ENCODE measurements around the gene BTBD9. TPM values are rescaled to one million over a fixed set of nuclear protein-coding genes. Genes with fewer than 3 reads are reported as not detected.
"Not testable (repeated sequence)": the region's sequence is repeated elsewhere in the genome, so short reads cannot be mapped to it uniquely, and the experiment has no call there.

Gene BTBD9
- total RNA-seq, 1 donor from 2014 or later, result 18.1 TPM

DNA sequence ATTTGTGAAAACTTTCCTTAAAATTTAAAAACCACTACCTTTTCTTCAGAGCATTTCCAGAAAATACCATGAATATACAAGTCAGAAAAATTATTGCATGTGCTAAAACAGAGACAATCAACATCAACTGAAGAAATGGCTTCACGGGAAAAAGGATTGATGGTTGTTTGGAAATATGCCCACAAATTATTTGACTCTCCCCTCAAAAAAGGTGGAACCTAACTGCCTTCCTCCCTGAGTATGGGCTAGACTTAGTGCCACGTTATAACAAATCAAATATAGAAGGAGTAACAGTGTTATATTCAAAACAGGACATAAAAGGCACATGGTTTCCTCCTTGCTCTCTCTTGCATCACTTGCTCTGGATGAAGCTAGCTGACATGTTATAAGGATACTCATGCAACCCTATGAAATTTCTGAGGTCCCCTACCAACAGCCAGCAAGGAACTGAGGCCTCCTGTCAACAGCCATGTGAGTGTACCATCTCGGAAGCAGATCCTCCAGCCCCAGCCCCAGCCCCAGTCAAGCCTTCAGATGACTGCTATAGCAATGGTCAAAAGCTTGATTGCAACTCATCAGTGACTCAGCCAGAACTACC is 8.4 kb downstream of the BTBD9 start:
- DNase-seq (ENCODE audit: extremely low spot score, unreplicated experiment), result no peak
- Mint-ChIP-seq H3K4me1 (ENCODE audit: unreplicated experiment) (no peaks in the 10 kb centered on the region), H3K36me3 (ENCODE audit: unreplicated experiment) (no peaks in the 10 kb centered on the region), H3K27me3 (ENCODE audit: unreplicated experiment) (no peaks in the 10 kb centered on the region), H3K4me3 (ENCODE audit: unreplicated experiment) (no peak overlapping the region), H3K27ac (ENCODE audit: unreplicated experiment) (no peak overlapping the region), H3K9me3 (ENCODE audit: unreplicated experiment) (peaks cover 4% of the 10 kb centered on the region)
- no peak for TF ChIP-seq CTCF (IDR thresholded peaks at IDR 0.05)

GRCh38 chr6:38625217-38625616 is 14.5 kb downstream of the BTBD9 start:
- no peak overlapping the region for H3K27ac Mint-ChIP-seq (ENCODE audit: unreplicated experiment)
- no peak overlapping the region for H3K4me3 Mint-ChIP-seq (ENCODE audit: unreplicated experiment)
- no peaks in the 10 kb centered on the region for H3K36me3 Mint-ChIP-seq (ENCODE audit: unreplicated experiment)
- TF ChIP-seq CTCF (IDR thresholded peaks at IDR 0.05), result no peak
- H3K4me1 Mint-ChIP-seq (ENCODE audit: unreplicated experiment), result no peaks in the 10 kb centered on the region
- DNase-seq (ENCODE audit: extremely low spot score, unreplicated experiment), result no peak
- no peaks in the 10 kb centered on the region for H3K27me3 Mint-ChIP-seq (ENCODE audit: unreplicated experiment)
- no peaks in the 10 kb centered on the region for H3K9me3 Mint-ChIP-seq (ENCODE audit: unreplicated experiment)

DNA sequence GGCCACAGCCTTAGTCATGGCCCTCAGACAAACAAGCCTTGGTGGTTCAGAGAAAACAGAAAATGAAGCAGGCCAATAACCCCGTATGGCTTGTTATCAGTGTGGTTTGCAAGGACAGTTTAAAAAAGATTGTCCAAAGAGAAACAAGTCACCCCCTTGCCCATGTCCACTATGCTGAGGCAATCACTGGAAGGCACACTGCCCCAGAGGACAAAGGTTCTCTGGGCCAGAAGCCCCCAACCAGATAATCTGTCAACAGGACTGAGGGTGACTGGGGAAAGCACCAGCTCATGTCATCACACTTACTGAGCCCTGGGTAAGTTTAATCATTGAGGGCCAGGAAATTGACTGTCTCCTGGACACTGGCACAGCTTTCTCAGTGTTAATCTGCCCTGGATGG is 20.4 kb downstream of the BTBD9 start:
- H3K4me3 Mint-ChIP-seq (ENCODE audit: unreplicated experiment); H3K4me1 Mint-ChIP-seq (ENCODE audit: unreplicated experiment): not testable (repeated sequence)

DNA sequence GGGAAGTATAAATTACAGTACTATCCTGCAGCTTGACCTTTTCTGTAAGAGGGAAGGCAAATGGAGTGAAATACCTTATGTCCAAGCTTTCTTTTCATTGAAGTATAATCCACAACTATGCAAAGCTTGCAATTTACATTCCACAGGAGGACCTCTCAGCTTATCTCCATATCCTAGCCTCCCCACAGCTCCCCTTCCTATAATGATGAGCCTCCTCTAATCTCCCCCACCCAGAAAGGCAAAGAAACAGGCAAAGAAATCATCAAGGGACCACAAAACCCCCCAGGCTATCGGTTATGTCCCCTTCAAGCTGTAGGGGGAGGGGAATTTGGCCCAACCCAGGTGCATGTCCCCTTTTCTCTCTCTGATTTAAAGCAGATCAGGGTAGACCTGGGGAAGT is 21.4 kb downstream of the BTBD9 start:
- not testable (repeated sequence) for H3K4me1 Mint-ChIP-seq (ENCODE audit: unreplicated experiment); H3K4me3 Mint-ChIP-seq (ENCODE audit: unreplicated experiment); H3K9me3 Mint-ChIP-seq (ENCODE audit: unreplicated experiment); H3K27ac Mint-ChIP-seq (ENCODE audit: unreplicated experiment); DNase-seq (ENCODE audit: extremely low spot score, unreplicated experiment); H3K27me3 Mint-ChIP-seq (ENCODE audit: unreplicated experiment); H3K36me3 Mint-ChIP-seq (ENCODE audit: unreplicated experiment)

More for the DNA sequence above, 20.4 kb downstream of the BTBD9 start:
- not testable (repeated sequence) for DNase-seq (ENCODE audit: extremely low spot score, unreplicated experiment); H3K27me3 Mint-ChIP-seq (ENCODE audit: unreplicated experiment); H3K36me3 Mint-ChIP-seq (ENCODE audit: unreplicated experiment); H3K27ac Mint-ChIP-seq (ENCODE audit: unreplicated experiment); H3K9me3 Mint-ChIP-seq (ENCODE audit: unreplicated experiment)

GRCh38 chr6:38617856-38618255 is 21.9 kb downstream of the BTBD9 start:
- Mint-ChIP-seq H3K4me3 (ENCODE audit: unreplicated experiment) (no peak overlapping the region), H3K27me3 (ENCODE audit: unreplicated experiment) (no peaks in the 10 kb centered on the region), H3K4me1 (ENCODE audit: unreplicated experiment) (no peaks in the 10 kb centered on the region), H3K9me3 (ENCODE audit: unreplicated experiment) (no peaks in the 10 kb centered on the region), H3K36me3 (ENCODE audit: unreplicated experiment) (no peaks in the 10 kb centered on the region), H3K27ac (ENCODE audit: unreplicated experiment) (no peak overlapping the region)
- no peak for TF ChIP-seq CTCF (IDR thresholded peaks at IDR 0.05)
- no peak for DNase-seq (ENCODE audit: extremely low spot score, unreplicated experiment)

DNA sequence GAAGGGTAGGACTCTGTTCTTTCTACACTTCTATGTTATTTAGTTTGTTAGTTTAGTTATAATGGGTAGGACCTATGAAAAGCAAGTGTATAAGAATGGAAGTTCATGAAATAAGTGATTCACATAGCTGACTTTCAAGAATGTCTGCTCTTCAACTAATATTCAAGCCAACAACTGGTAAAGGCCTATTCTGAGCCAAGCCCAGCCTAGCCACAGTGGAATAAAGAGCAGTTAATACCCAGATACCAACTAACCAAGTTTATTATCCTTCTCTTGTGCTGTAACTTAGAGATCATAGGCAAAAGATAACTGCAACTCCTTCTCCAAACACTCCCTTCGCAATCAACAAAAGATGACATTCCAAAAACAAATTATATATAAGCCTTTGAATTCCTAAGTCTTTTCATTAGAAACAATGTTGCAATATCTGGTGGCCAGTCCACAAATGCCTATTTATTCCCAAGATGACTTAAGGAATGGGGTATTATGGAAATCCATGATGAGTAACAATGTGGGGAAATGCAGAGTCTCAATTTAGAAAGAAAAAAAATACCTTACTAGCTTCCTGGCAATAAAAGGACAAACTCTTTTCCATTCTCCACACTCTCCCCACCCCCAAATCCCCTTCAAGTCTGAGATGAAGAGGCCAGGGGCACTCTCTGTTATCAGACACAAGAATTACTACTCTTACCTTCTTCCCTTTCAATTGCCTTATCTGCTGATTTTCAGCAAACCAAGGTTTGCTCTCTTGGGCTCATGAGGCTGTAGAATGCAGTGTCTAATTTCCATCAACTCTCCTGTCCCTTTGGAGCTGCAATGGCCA is 27.4 kb downstream of the BTBD9 start:
- DNase-seq (ENCODE audit: extremely low spot score, unreplicated experiment), result no peak
- H3K4me1 Mint-ChIP-seq (ENCODE audit: unreplicated experiment), result no peaks in the 10 kb centered on the region
- no peak overlapping the region for H3K4me3 Mint-ChIP-seq (ENCODE audit: unreplicated experiment)
- no peaks in the 10 kb centered on the region for H3K36me3 Mint-ChIP-seq (ENCODE audit: unreplicated experiment)
- no peak for TF ChIP-seq CTCF (IDR thresholded peaks at IDR 0.05)
- no peak overlapping the region for H3K27ac Mint-ChIP-seq (ENCODE audit: unreplicated experiment)
- H3K9me3 Mint-ChIP-seq (ENCODE audit: unreplicated experiment), result no peaks in the 10 kb centered on the region
- H3K27me3 Mint-ChIP-seq (ENCODE audit: unreplicated experiment), result no peaks in the 10 kb centered on the region

Measured in osteocyte (in vitro differentiated cells).